Measurements from ENCODE around the gene XPO6.

XPO6 gene

GRCh38 chr16:28136751-28137434, 74.9 kb downstream of the XPO6 start:
- TF ChIP-seq CTCF (conservative IDR thresholded peaks at IDR 0.05; ENCODE audit: low read length): no peak
- H3K4me3 ChIP-seq (ENCODE audit: low read length): no peak overlapping the region
- no peak for DNase-seq (ENCODE audit: low read depth)

- H3K4me3 ChIP-seq (ENCODE audit: low read length): no peak overlapping the region
- no peak for TF ChIP-seq CTCF (conservative IDR thresholded peaks at IDR 0.05; ENCODE audit: low read length)
- DNase-seq (ENCODE audit: low read depth): no peak
Observed at GRCh38 chr16:28133666-28134065, 78.1 kb downstream of the XPO6 start.

- no peak for TF ChIP-seq CTCF (conservative IDR thresholded peaks at IDR 0.05; ENCODE audit: low read length)
Observed at GRCh38 chr16:28131743-28132393, 79.9 kb downstream of the XPO6 start.

GRCh38 chr16:28131181-28131580, 80.6 kb downstream of the XPO6 start:
- no peak for TF ChIP-seq CTCF (conservative IDR thresholded peaks at IDR 0.05; ENCODE audit: low read length)
- peak; percentile 53 for DNase-seq (ENCODE audit: low read depth)
- no peak overlapping the region for H3K4me3 ChIP-seq (ENCODE audit: low read length)

More at GRCh38 chr16:28131743-28132393, 79.9 kb downstream of the XPO6 start:
- no peak overlapping the region for H3K4me3 ChIP-seq (ENCODE audit: low read length)
- DNase-seq (ENCODE audit: low read depth): no peak

- TF ChIP-seq CTCF (conservative IDR thresholded peaks at IDR 0.05; ENCODE audit: low read length): no peak
- peak; percentile 59 for DNase-seq (ENCODE audit: low read depth)
- no peak overlapping the region for H3K4me3 ChIP-seq (ENCODE audit: low read length)
Observed at GRCh38 chr16:28130099-28131088, 81.4 kb downstream of the XPO6 start.

GRCh38 chr16:28126684-28127620, 84.8 kb downstream of the XPO6 start:
- H3K4me3 ChIP-seq (ENCODE audit: low read length): no peak overlapping the region
- no peak for TF ChIP-seq CTCF (conservative IDR thresholded peaks at IDR 0.05; ENCODE audit: low read length)
- no peak for DNase-seq (ENCODE audit: low read depth)

All from AG10803 (cell line).